Measurements from ENCODE around the gene STAC3. TPM values are rescaled to one million over a fixed set of nuclear protein-coding genes. Genes with fewer than 3 reads are reported as not detected.
A peak's percentile ranks its signal among the peaks of the same experiment; 100 is the strongest.

STAC3 gene
- total RNA-seq, 1 experiment from 2014 or later: 3.3 TPM

DNA sequence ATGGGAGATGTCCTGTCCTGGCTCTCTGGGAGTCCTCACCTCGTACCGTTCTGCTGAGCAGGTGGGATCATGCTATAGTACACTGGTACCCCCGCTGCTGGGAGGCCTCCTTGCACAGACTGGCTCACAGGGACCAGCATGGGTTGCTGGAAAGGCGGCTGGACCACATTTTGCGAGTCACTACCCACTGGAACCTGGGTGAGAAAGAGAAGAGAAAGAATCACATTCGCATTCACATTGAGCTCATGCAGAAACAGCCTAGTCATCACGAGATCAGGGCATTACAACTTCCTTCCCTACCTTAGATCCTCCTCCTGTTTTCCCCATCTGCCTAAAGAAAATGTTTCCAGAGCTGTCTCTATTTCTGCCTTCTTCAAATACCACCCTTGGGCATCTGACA lies 17.3 kb upstream of the STAC3 start:
- Mint-ChIP-seq H3K27ac (no peak overlapping the region), H3K36me3 (peaks cover 21% of the 10 kb centered on the region), H3K4me1 (no peaks in the 10 kb centered on the region)

GRCh38 chr12:57266681-57267080 lies 15.7 kb upstream of the STAC3 start:
- Mint-ChIP-seq H3K9me3 (no peaks in the 10 kb centered on the region), H3K27ac (peak overlapping the region; percentile 86; the same call in 1 of the 2 replicates), H3K27me3 (ENCODE audit: low read depth) (no peaks in the 10 kb centered on the region), H3K4me3 (no peak overlapping the region), H3K36me3 (peaks cover 21% of the 10 kb centered on the region), H3K4me1 (peaks cover 5% of the 10 kb centered on the region)
- ChIA-PET CTCF (interaction anchor here (1.0 to 4.6 kb wide), 4 partner anchors 21 to 210 kb away, joined by 4 to 22 read pairs (median 6); no protein-coding TSS in a partner anchor), POLR2A (no interaction called here)
- no peak for ATAC-seq
- DNase-seq (ENCODE audit: low spot score): no peak
- no peak for TF ChIP-seq ELF4 (CRISPR knock-in tag; IDR thresholded peaks at IDR 0.05; ENCODE audit: low read depth)
- no peak for TF ChIP-seq ZNF416 (CRISPR knock-in tag; IDR thresholded peaks at IDR 0.05)
- TF ChIP-seq TEAD4 (CRISPR knock-in tag; IDR thresholded peaks at IDR 0.05): no peak
- TF ChIP-seq, protein P1, sequence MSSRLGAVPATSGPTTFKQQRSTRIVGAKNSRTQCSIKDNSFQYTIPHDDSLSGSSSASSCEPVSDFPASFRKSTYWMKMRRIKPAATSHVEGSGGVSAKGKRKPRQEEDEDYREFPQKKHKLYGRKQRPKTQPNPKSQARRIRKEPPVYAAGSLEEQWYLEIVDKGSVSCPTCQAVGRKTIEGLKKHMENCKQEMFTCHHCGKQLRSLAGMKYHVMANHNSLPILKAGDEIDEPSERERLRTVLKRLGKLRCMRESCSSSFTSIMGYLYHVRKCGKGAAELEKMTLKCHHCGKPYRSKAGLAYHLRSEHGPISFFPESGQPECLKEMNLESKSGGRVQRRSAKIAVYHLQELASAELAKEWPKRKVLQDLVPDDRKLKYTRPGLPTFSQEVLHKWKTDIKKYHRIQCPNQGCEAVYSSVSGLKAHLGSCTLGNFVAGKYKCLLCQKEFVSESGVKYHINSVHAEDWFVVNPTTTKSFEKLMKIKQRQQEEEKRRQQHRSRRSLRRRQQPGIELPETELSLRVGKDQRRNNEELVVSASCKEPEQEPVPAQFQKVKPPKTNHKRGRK (CRISPR knock-in tag; IDR thresholded peaks at IDR 0.05; ENCODE audit: borderline replicate concordance): no peak
- TF ChIP-seq NR2C2 (CRISPR knock-in tag; IDR thresholded peaks at IDR 0.05): no peak
- TF ChIP-seq E2F5 (CRISPR knock-in tag; IDR thresholded peaks at IDR 0.05): no peak
- TF ChIP-seq NR3C1 (CRISPR knock-in tag; conservative IDR thresholded peaks at IDR 0.05; ENCODE audit: low read depth): no peak
- TF ChIP-seq, protein P2, sequence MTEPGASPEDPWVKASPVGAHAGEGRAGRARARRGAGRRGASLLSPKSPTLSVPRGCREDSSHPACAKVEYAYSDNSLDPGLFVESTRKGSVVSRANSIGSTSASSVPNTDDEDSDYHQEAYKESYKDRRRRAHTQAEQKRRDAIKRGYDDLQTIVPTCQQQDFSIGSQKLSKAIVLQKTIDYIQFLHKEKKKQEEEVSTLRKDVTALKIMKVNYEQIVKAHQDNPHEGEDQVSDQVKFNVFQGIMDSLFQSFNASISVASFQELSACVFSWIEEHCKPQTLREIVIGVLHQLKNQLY (CRISPR knock-in tag; IDR thresholded peaks at IDR 0.05): no peak
- TF ChIP-seq, protein P3, sequence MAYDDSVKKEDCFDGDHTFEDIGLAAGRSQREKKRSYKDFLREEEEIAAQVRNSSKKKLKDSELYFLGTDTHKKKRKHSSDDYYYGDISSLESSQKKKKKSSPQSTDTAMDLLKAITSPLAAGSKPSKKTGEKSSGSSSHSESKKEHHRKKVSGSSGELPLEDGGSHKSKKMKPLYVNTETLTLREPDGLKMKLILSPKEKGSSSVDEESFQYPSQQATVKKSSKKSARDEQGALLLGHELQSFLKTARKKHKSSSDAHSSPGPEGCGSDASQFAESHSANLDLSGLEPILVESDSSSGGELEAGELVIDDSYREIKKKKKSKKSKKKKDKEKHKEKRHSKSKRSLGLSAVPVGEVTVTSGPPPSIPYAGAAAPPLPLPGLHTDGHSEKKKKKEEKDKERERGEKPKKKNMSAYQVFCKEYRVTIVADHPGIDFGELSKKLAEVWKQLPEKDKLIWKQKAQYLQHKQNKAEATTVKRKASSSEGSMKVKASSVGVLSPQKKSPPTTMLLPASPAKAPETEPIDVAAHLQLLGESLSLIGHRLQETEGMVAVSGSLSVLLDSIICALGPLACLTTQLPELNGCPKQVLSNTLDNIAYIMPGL (CRISPR knock-in tag; IDR thresholded peaks at IDR 0.05): no peak

More for the DNA sequence above, 17.3 kb upstream of the STAC3 start:
- TF ChIP-seq, protein P4, sequence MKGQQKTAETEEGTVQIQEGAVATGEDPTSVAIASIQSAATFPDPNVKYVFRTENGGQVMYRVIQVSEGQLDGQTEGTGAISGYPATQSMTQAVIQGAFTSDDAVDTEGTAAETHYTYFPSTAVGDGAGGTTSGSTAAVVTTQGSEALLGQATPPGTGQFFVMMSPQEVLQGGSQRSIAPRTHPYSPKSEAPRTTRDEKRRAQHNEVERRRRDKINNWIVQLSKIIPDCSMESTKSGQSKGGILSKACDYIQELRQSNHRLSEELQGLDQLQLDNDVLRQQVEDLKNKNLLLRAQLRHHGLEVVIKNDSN (CRISPR knock-in tag; IDR thresholded peaks at IDR 0.05): no peak
- no peak for TF ChIP-seq TP53 (CRISPR knock-in tag; IDR thresholded peaks at IDR 0.05)
- TF ChIP-seq FOXK1 (CRISPR knock-in tag; IDR thresholded peaks at IDR 0.05): no peak
- TF ChIP-seq IRF1 (CRISPR knock-in tag; IDR thresholded peaks at IDR 0.05): no peak
- TF ChIP-seq, protein P5, sequence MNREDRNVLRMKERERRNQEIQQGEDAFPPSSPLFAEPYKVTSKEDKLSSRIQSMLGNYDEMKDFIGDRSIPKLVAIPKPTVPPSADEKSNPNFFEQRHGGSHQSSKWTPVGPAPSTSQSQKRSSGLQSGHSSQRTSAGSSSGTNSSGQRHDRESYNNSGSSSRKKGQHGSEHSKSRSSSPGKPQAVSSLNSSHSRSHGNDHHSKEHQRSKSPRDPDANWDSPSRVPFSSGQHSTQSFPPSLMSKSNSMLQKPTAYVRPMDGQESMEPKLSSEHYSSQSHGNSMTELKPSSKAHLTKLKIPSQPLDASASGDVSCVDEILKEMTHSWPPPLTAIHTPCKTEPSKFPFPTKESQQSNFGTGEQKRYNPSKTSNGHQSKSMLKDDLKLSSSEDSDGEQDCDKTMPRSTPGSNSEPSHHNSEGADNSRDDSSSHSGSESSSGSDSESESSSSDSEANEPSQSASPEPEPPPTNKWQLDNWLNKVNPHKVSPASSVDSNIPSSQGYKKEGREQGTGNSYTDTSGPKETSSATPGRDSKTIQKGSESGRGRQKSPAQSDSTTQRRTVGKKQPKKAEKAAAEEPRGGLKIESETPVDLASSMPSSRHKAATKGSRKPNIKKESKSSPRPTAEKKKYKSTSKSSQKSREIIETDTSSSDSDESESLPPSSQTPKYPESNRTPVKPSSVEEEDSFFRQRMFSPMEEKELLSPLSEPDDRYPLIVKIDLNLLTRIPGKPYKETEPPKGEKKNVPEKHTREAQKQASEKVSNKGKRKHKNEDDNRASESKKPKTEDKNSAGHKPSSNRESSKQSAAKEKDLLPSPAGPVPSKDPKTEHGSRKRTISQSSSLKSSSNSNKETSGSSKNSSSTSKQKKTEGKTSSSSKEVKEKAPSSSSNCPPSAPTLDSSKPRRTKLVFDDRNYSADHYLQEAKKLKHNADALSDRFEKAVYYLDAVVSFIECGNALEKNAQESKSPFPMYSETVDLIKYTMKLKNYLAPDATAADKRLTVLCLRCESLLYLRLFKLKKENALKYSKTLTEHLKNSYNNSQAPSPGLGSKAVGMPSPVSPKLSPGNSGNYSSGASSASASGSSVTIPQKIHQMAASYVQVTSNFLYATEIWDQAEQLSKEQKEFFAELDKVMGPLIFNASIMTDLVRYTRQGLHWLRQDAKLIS (CRISPR knock-in tag; IDR thresholded peaks at IDR 0.05; ENCODE audit: borderline replicate concordance): no peak
- TF ChIP-seq RORB (CRISPR knock-in tag; IDR thresholded peaks at IDR 0.05): no peak
- TF ChIP-seq, protein P6, sequence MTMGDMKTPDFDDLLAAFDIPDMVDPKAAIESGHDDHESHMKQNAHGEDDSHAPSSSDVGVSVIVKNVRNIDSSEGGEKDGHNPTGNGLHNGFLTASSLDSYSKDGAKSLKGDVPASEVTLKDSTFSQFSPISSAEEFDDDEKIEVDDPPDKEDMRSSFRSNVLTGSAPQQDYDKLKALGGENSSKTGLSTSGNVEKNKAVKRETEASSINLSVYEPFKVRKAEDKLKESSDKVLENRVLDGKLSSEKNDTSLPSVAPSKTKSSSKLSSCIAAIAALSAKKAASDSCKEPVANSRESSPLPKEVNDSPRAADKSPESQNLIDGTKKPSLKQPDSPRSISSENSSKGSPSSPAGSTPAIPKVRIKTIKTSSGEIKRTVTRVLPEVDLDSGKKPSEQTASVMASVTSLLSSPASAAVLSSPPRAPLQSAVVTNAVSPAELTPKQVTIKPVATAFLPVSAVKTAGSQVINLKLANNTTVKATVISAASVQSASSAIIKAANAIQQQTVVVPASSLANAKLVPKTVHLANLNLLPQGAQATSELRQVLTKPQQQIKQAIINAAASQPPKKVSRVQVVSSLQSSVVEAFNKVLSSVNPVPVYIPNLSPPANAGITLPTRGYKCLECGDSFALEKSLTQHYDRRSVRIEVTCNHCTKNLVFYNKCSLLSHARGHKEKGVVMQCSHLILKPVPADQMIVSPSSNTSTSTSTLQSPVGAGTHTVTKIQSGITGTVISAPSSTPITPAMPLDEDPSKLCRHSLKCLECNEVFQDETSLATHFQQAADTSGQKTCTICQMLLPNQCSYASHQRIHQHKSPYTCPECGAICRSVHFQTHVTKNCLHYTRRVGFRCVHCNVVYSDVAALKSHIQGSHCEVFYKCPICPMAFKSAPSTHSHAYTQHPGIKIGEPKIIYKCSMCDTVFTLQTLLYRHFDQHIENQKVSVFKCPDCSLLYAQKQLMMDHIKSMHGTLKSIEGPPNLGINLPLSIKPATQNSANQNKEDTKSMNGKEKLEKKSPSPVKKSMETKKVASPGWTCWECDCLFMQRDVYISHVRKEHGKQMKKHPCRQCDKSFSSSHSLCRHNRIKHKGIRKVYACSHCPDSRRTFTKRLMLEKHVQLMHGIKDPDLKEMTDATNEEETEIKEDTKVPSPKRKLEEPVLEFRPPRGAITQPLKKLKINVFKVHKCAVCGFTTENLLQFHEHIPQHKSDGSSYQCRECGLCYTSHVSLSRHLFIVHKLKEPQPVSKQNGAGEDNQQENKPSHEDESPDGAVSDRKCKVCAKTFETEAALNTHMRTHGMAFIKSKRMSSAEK (CRISPR knock-in tag; IDR thresholded peaks at IDR 0.05; ENCODE audit: borderline replicate concordance): no peak
- TF ChIP-seq CBFB (CRISPR knock-in tag; IDR thresholded peaks at IDR 0.05; ENCODE audit: low read depth): no peak
- TF ChIP-seq ZNF138 (CRISPR knock-in tag; conservative IDR thresholded peaks at IDR 0.05): no peak
- ChIA-PET POLR2A (no interaction called here), CTCF (interaction anchor here (0.9 to 1.3 kb wide), 2 partner anchors 55 to 184 kb away, joined by 3 to 4 read pairs; no protein-coding TSS in a partner anchor)
- Mint-ChIP-seq H3K9me3 (no peaks in the 10 kb centered on the region), H3K27me3 (ENCODE audit: low read depth) (no peaks in the 10 kb centered on the region), H3K4me3 (no peak overlapping the region)
- ATAC-seq (no peak), DNase-seq (ENCODE audit: low spot score) (no peak)
